ENCODE measurements around the gene MKRN3.

- no peak for TF ChIP-seq CTCF (IDR thresholded peaks at IDR 0.05)
- no peak for TF ChIP-seq USF1 (IDR thresholded peaks at IDR 0.05; ENCODE audit: borderline replicate concordance, low read depth)
- TF ChIP-seq SMC3 (IDR thresholded peaks at IDR 0.05; ENCODE audit: low read depth, low read length) = no peak
- no peak for TF ChIP-seq RAD21 (IDR thresholded peaks at IDR 0.05; ENCODE audit: low read length)
- TF ChIP-seq MEF2A (IDR thresholded peaks at IDR 0.05; ENCODE audit: borderline replicate concordance, low read depth) = no peak
- TF ChIP-seq MXI1 (IDR thresholded peaks at IDR 0.05; ENCODE audit: low read depth, low read length) = no peak
- no peak for TF ChIP-seq EZH2phosphoT487 (IDR thresholded peaks at IDR 0.05; ENCODE audit: borderline replicate concordance, low read depth)
- TF ChIP-seq MAX (IDR thresholded peaks at IDR 0.05; ENCODE audit: low read depth) = no peak
- no peak for TF ChIP-seq NFIC (IDR thresholded peaks at IDR 0.05; ENCODE audit: borderline replicate concordance)
- TF ChIP-seq SIN3A (IDR thresholded peaks at IDR 0.05; ENCODE audit: borderline replicate concordance, low read depth, low read length) = no peak
- no peak for TF ChIP-seq EP300 (IDR thresholded peaks at IDR 0.05; ENCODE audit: borderline replicate concordance in 1 of 2, low read depth in 1 of 2, low read length in 1 of 2)
- no peak for TF ChIP-seq REST (IDR thresholded peaks at IDR 0.05; ENCODE audit: low read depth, low read length)
- TF ChIP-seq TEAD4 (IDR thresholded peaks at IDR 0.05; ENCODE audit: borderline replicate concordance, insufficient read depth) = no peak
Observed at GRCh38 chr15:23606226-23606625, 40.8 kb downstream of the MKRN3 start.
